ENCODE results near the gene VEGFD. TPM values are rescaled to one million over a fixed set of nuclear protein-coding genes. Genes with fewer than 3 reads are reported as not detected.

The VEGFD gene
- total RNA-seq, 1 experiment from 2014 or later = 0.62 TPM

- no TSS peak for BruUV-seq (replicated peaks)
- Histone ChIP-seq H3K27me3 (replicated peaks; ENCODE audit: insufficient read depth, low read depth, low read length, poor library complexity) (peaks cover 4% of the 10 kb centered on the region), H3K9me3 (ENCODE audit: low read depth, low read length, poor library complexity, severe bottlenecking) (no peaks in the 10 kb centered on the region), H3K4me3 (ENCODE audit: low read depth, low read length, poor library complexity, severe bottlenecking) (no peak overlapping the region), H3K27ac (ENCODE audit: low read depth, low read length, poor library complexity, severe bottlenecking) (no peak overlapping the region), H3K36me3 (ENCODE audit: insufficient read depth, low read length, poor library complexity, severe bottlenecking) (peaks cover 2% of the 10 kb centered on the region), H3K4me1 (ENCODE audit: insufficient read depth, low read length, poor library complexity, severe bottlenecking) (peaks cover 9% of the 10 kb centered on the region)
- POLR2A ChIA-PET (ENCODE audit: low non-redundant PET) = no interaction called here
- no peak for DNase-seq (ENCODE audit: low spot score)
- TF ChIP-seq CTCF (conservative IDR thresholded peaks at IDR 0.05; ENCODE audit: low read depth, low read length) = no peak
- no peak for TF ChIP-seq EZH2 (IDR thresholded peaks at IDR 0.05; ENCODE audit: borderline replicate concordance, low read depth, low read length, poor library complexity, severe bottlenecking)
- intact Hi-C loops (cut with micrococcal nuclease; ENCODE audit: unreplicated experiment) = no loop called here
- CTCF ChIA-PET = no interaction called here
These were observed 26.2 kb upstream of the VEGFD start for GRCh38 chrX:15410430-15410829.

- H3K4me1 ChIP-seq (ENCODE audit: insufficient read depth, low read length, poor library complexity, severe bottlenecking) = peaks cover 16% of the 10 kb centered on the region
- H3K27ac ChIP-seq (ENCODE audit: low read depth, low read length, poor library complexity, severe bottlenecking) = no peak overlapping the region
- DNase-seq (ENCODE audit: low spot score) = no peak
- BruUV-seq (replicated peaks) = no TSS peak
- no peaks in the 10 kb centered on the region for H3K9me3 ChIP-seq (ENCODE audit: low read depth, low read length, poor library complexity, severe bottlenecking)
- no peaks in the 10 kb centered on the region for H3K27me3 ChIP-seq (replicated peaks; ENCODE audit: insufficient read depth, low read depth, low read length, poor library complexity)
- H3K4me3 ChIP-seq (ENCODE audit: low read depth, low read length, poor library complexity, severe bottlenecking) = no peak overlapping the region
- peaks cover 2% of the 10 kb centered on the region for H3K36me3 ChIP-seq (ENCODE audit: insufficient read depth, low read length, poor library complexity, severe bottlenecking)
- POLR2A ChIA-PET (ENCODE audit: low non-redundant PET) = no interaction called here
- TF ChIP-seq EZH2 (IDR thresholded peaks at IDR 0.05; ENCODE audit: borderline replicate concordance, low read depth, low read length, poor library complexity, severe bottlenecking) = no peak
- no peak for TF ChIP-seq CTCF (conservative IDR thresholded peaks at IDR 0.05; ENCODE audit: low read depth, low read length)
- intact Hi-C loops (cut with micrococcal nuclease; ENCODE audit: unreplicated experiment) = no loop called here
- CTCF ChIA-PET = no interaction called here
These were observed 21.6 kb upstream of the VEGFD start for GRCh38 chrX:15405846-15406245.

- DNase-seq (ENCODE audit: low spot score) = peak; percentile 41
- Histone ChIP-seq H3K4me3 (ENCODE audit: low read depth, low read length, poor library complexity, severe bottlenecking) (no peak overlapping the region), H3K27me3 (replicated peaks; ENCODE audit: insufficient read depth, low read depth, low read length, poor library complexity) (no peaks in the 10 kb centered on the region), H3K4me1 (ENCODE audit: insufficient read depth, low read length, poor library complexity, severe bottlenecking) (peaks cover 19% of the 10 kb centered on the region), H3K9me3 (ENCODE audit: low read depth, low read length, poor library complexity, severe bottlenecking) (no peaks in the 10 kb centered on the region), H3K27ac (ENCODE audit: low read depth, low read length, poor library complexity, severe bottlenecking) (no peak overlapping the region), H3K36me3 (ENCODE audit: insufficient read depth, low read length, poor library complexity, severe bottlenecking) (peaks cover 2% of the 10 kb centered on the region)
- ChIA-PET CTCF (no interaction called here), POLR2A (ENCODE audit: low non-redundant PET) (no interaction called here)
- TF ChIP-seq EZH2 (IDR thresholded peaks at IDR 0.05; ENCODE audit: borderline replicate concordance, low read depth, low read length, poor library complexity, severe bottlenecking) (no peak), CTCF (conservative IDR thresholded peaks at IDR 0.05; ENCODE audit: low read depth, low read length) (no peak)
- intact Hi-C loops (cut with micrococcal nuclease; ENCODE audit: unreplicated experiment) = no loop called here
- BruUV-seq (replicated peaks) = no TSS peak
These were observed 20.3 kb upstream of the VEGFD start for GRCh38 chrX:15404401-15405096.

Measured in A673 (cell line).